ENCODE results near the gene TMEM198.

- TF ChIP-seq, protein P1, sequence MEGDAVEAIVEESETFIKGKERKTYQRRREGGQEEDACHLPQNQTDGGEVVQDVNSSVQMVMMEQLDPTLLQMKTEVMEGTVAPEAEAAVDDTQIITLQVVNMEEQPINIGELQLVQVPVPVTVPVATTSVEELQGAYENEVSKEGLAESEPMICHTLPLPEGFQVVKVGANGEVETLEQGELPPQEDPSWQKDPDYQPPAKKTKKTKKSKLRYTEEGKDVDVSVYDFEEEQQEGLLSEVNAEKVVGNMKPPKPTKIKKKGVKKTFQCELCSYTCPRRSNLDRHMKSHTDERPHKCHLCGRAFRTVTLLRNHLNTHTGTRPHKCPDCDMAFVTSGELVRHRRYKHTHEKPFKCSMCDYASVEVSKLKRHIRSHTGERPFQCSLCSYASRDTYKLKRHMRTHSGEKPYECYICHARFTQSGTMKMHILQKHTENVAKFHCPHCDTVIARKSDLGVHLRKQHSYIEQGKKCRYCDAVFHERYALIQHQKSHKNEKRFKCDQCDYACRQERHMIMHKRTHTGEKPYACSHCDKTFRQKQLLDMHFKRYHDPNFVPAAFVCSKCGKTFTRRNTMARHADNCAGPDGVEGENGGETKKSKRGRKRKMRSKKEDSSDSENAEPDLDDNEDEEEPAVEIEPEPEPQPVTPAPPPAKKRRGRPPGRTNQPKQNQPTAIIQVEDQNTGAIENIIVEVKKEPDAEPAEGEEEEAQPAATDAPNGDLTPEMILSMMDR (IDR thresholded peaks at IDR 0.05), result no peak
- no peak for TF ChIP-seq POLR2A (IDR thresholded peaks at IDR 0.05)
These were observed 15.5 kb downstream of the TMEM198 start for GRCh38 chr2:219559156-219559915.
